Measurements from ENCODE around the gene BCAP29. TPM values are rescaled to one million over a fixed set of nuclear protein-coding genes. Genes with fewer than 3 reads are reported as not detected.
"Not testable (repeated sequence)": the region's sequence is repeated elsewhere in the genome, so short reads cannot be mapped to it uniquely, and the experiment has no call there.

BCAP29 gene
- polyA plus RNA-seq, 1 of the 3 experiments (the other 2 are of a cell fraction) = 29.2 TPM

DNA sequence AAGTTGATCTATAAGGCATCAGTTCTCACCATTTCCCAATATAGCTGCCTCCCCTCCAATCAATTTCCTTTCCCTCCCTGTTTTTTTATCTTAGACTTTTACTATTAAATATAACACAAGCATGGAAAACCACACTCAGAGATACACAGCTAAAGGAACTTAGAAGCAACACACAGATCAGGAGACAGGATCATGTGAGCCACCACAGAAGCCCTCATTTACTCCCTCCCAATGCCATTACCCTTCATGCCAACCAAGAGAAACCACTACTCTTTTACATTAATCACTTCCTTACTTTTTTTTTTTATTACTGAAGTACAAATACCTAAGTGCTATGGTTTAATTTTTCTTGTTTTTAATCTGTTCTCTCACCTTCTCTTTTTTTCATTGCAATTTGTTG is 49.3 kb upstream of the BCAP29 start (continued):
- TF ChIP-seq, protein P1, sequence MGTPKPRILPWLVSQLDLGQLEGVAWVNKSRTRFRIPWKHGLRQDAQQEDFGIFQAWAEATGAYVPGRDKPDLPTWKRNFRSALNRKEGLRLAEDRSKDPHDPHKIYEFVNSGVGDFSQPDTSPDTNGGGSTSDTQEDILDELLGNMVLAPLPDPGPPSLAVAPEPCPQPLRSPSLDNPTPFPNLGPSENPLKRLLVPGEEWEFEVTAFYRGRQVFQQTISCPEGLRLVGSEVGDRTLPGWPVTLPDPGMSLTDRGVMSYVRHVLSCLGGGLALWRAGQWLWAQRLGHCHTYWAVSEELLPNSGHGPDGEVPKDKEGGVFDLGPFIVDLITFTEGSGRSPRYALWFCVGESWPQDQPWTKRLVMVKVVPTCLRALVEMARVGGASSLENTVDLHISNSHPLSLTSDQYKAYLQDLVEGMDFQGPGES (IDR thresholded peaks at IDR 0.05; ENCODE audit: low read depth, low read length) = no peak
- TF ChIP-seq EZH2phosphoT487 (IDR thresholded peaks at IDR 0.05; ENCODE audit: borderline replicate concordance, low read depth) (no peak), GATA2 (CRISPR knock-in tag; IDR thresholded peaks at IDR 0.05) (no peak), REST (IDR thresholded peaks at IDR 0.05; ENCODE audit: low read depth, low read length) (no peak)

DNA sequence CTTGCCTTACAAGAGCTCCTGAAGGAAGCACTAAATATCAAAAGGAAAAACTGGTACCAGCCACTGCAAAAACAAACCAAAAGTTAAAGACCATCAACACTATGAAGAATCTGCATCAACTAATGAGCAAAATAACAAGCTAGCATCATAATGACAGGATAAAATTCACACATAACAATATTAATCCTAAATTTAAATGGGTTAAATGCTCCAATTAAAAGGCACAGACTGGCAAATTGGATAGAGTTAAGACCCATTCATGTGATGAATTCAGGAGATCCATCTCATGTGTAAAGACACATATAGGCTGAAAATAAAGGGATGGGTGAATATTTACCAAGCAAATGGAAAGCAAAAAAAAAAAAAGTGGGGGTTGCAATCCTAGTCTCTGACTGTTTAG is 45.9 kb upstream of the BCAP29 start:
- POLR2A ChIA-PET = no interaction called here
- CTCF ChIA-PET = interaction anchor here (1.0 kb wide), 1 partner anchor 33 kb away, joined by 3 read pairs; no protein-coding TSS in a partner anchor
- H3F3A ChIP-seq (replicated peaks; ENCODE audit: insufficient read depth) = peaks cover 1% of the 10 kb centered on the region

GRCh38 chr7:107537228-107537627 is 42.8 kb upstream of the BCAP29 start:
- POLR2A ChIA-PET; H3K9me3 ChIP-seq; H3F3A ChIP-seq (replicated peaks; ENCODE audit: insufficient read depth); CTCF ChIA-PET; H3K9ac ChIP-seq; H3K4me1 ChIP-seq (ENCODE audit: control insufficient read depth in 1 of 2, insufficient read depth in 2 of 2, low read depth in 1 of 2, low read length in 1 of 2); H3K27me3 ChIP-seq (ENCODE audit: insufficient read depth); H3K9me2 ChIP-seq; H4K20me1 ChIP-seq (ENCODE audit: insufficient read depth); H3K27ac ChIP-seq (ENCODE audit: low read depth in 2 of 2, low read length in 1 of 2); H2AFZ ChIP-seq (ENCODE audit: low read depth); DNase-seq; H3K4me2 ChIP-seq; H3K4me3 ChIP-seq (ENCODE audit: low read depth in 2 of 2, low read length in 1 of 2): not testable (repeated sequence)
- Histone ChIP-seq H3K79me2 (ENCODE audit: insufficient read depth) (peaks cover 43% of the 10 kb centered on the region), H3K36me3 (replicated peaks in 1 of 2; ENCODE audit: control insufficient read depth in 1 of 2, insufficient read depth in 2 of 2, low read length in 1 of 2) (peaks cover 0 to 72% of the 10 kb centered on the region in 2 experiments)
- WGBS (ENCODE audit: low lambda C conversion rate) = 95% methylated on average over 4 of the region's 4 CpGs

More for the DNA sequence above, 45.9 kb upstream of the BCAP29 start:
- TF ChIP-seq GABPA (IDR thresholded peaks at IDR 0.05; ENCODE audit: low read depth) (no peak), NRF1 (IDR thresholded peaks at IDR 0.05; ENCODE audit: low read depth, low read length) (no peak), RFX5 (IDR thresholded peaks at IDR 0.05; ENCODE audit: low read length) (no peak), NFIC (IDR thresholded peaks at IDR 0.05; ENCODE audit: borderline replicate concordance) (no peak), REST (IDR thresholded peaks at IDR 0.05; ENCODE audit: low read depth, low read length) (no peak), RAD21 (IDR thresholded peaks at IDR 0.05; ENCODE audit: low read length) (no peak)
- TF ChIP-seq, protein P2, sequence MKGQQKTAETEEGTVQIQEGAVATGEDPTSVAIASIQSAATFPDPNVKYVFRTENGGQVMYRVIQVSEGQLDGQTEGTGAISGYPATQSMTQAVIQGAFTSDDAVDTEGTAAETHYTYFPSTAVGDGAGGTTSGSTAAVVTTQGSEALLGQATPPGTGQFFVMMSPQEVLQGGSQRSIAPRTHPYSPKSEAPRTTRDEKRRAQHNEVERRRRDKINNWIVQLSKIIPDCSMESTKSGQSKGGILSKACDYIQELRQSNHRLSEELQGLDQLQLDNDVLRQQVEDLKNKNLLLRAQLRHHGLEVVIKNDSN (IDR thresholded peaks at IDR 0.05; ENCODE audit: borderline replicate concordance, low read depth) = no peak
- Histone ChIP-seq H4K20me1 (ENCODE audit: insufficient read depth) (no peaks in the 10 kb centered on the region), H3K9me3 (0 out of 2 replicates have a peak, but pooled peaks cover 3% of the 10 kb centered on the region), H3K4me1 (ENCODE audit: control insufficient read depth in 1 of 2, insufficient read depth in 2 of 2, low read depth in 1 of 2, low read length in 1 of 2) (peaks cover 0 to under 1% of the 10 kb centered on the region in 2 experiments; a peak in 1 of 4 replicates), H3K4me3 (ENCODE audit: low read depth in 2 of 2, low read length in 1 of 2) (no peak overlapping the region), H3K9me2 (no peaks in the 10 kb centered on the region), H3K27me3 (ENCODE audit: insufficient read depth) (no peaks in the 10 kb centered on the region), H2AFZ (ENCODE audit: low read depth) (no peak overlapping the region), H3K36me3 (replicated peaks in 1 of 2; ENCODE audit: control insufficient read depth in 1 of 2, insufficient read depth in 2 of 2, low read length in 1 of 2) (peaks cover 0 to 59% of the 10 kb centered on the region in 2 experiments), H3K4me2 (no peak overlapping the region), H3K79me2 (ENCODE audit: insufficient read depth) (peaks cover 40% of the 10 kb centered on the region), H3K9ac (no peak overlapping the region), H3K27ac (ENCODE audit: low read depth in 2 of 2, low read length in 1 of 2) (no peak overlapping the region)
- no peak for DNase-seq
